ENCODE results near the gene OR5B21.

The OR5B21 gene

DNA sequence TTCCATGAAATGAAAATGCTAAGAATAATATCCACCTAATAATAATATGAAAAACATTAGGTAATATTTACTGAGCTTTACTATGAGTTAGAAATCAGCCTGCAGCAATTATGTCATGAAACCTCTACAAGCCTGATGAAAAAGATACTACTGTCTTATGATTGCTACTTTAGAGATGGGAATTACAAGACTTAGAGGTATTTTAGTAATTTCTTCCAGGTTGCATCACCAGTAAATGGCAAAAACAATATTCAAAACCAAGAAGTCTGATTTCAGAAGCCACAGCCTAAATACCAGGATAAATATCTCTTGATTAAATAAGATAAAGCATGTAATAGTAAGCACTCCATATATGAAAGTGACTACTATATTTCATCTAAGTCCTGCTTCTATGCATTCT lies 13.8 kb downstream of the OR5B21 start:
- TF ChIP-seq, protein P1, sequence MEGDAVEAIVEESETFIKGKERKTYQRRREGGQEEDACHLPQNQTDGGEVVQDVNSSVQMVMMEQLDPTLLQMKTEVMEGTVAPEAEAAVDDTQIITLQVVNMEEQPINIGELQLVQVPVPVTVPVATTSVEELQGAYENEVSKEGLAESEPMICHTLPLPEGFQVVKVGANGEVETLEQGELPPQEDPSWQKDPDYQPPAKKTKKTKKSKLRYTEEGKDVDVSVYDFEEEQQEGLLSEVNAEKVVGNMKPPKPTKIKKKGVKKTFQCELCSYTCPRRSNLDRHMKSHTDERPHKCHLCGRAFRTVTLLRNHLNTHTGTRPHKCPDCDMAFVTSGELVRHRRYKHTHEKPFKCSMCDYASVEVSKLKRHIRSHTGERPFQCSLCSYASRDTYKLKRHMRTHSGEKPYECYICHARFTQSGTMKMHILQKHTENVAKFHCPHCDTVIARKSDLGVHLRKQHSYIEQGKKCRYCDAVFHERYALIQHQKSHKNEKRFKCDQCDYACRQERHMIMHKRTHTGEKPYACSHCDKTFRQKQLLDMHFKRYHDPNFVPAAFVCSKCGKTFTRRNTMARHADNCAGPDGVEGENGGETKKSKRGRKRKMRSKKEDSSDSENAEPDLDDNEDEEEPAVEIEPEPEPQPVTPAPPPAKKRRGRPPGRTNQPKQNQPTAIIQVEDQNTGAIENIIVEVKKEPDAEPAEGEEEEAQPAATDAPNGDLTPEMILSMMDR (IDR thresholded peaks at IDR 0.05; ENCODE audit: insufficient read depth, low read length, poor library complexity, severe bottlenecking): no peak
- Histone ChIP-seq H3K36me3 (ENCODE audit: control insufficient read depth, insufficient read depth, low read length) (no peaks in the 10 kb centered on the region; the same call in 1 of the 2 replicates), H3K4me3 (replicated peaks; ENCODE audit: low read depth, low read length) (no peak overlapping the region), H3K27me3 (replicated peaks; ENCODE audit: control insufficient read depth, insufficient read depth, low read length) (no peaks in the 10 kb centered on the region)
- no peak for DNase-seq (ENCODE audit: extremely low read depth, insufficient read length)

DNA sequence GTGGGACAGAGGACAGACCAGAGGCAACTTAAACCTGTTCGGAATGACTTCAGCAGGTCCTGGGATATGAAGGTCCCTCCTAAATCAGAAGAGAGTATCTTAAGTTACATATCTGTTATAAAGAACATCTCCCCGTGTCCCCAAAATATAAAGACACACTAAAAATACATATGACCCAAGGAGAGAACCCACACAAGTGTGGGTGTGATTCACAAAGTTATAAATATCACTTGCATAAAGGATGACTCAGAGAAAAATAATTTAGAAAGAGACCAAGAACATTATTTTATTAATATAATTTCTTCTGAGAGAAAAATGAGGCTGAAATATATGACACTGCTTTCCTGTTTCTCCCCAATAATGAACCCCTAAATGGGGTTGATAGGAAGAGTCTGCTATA lies 14.2 kb downstream of the OR5B21 start:
- no peak for DNase-seq (ENCODE audit: extremely low read depth, insufficient read length)
- Histone ChIP-seq H3K27me3 (replicated peaks; ENCODE audit: control insufficient read depth, insufficient read depth, low read length) (no peaks in the 10 kb centered on the region), H3K36me3 (ENCODE audit: control insufficient read depth, insufficient read depth, low read length) (no peaks in the 10 kb centered on the region), H3K4me3 (replicated peaks; ENCODE audit: low read depth, low read length) (no peak overlapping the region)
- TF ChIP-seq, protein P1 (IDR thresholded peaks at IDR 0.05; ENCODE audit: insufficient read depth, low read length, poor library complexity, severe bottlenecking): no peak

DNA sequence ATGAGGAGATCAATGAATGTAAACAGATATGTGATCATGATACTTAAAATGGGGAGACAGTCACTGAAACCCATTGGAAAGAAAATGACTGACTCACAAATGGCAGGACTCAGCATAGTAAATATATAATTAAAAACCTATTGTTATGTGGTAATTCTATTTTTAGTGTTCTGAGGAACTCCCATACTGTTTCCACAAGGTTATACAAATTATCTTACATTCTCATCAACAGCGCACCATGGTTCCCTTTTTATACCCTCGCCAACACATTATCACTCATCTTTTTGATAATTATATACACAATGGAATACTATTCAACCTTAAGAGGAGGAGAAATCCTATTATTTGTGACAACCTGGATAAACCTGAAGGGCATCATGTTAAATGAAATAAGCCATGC lies 17.1 kb downstream of the OR5B21 start:
- Histone ChIP-seq H3K27me3 (replicated peaks; ENCODE audit: control insufficient read depth, insufficient read depth, low read length) (no peaks in the 10 kb centered on the region), H3K36me3 (ENCODE audit: control insufficient read depth, insufficient read depth, low read length) (no peaks in the 10 kb centered on the region), H3K4me3 (replicated peaks; ENCODE audit: low read depth, low read length) (no peak overlapping the region)
- DNase-seq (ENCODE audit: extremely low read depth, insufficient read length): no peak
- TF ChIP-seq, protein P1 (IDR thresholded peaks at IDR 0.05; ENCODE audit: insufficient read depth, low read length, poor library complexity, severe bottlenecking): no peak

DNA sequence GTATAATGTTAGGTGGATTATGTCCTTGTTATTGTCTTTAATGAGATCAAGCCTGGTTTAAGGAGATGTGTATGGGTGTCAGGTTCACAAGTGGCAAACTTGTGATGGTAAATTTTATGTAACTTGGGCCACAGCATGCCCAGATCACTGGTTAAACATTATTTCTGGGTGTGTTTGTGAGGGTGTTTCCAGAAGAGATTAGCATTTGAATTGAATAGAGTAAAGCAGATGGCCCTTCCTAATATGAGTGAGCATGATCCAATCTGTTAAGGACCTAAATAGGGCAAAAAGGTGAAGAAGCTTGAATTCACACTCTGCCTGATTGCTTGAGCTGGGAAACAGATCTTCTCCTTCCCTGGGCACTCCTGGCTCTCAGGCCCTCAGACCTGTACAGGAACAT lies 20.7 kb downstream of the OR5B21 start:
- Histone ChIP-seq H3K4me3 (replicated peaks; ENCODE audit: low read depth, low read length) (no peak overlapping the region), H3K36me3 (ENCODE audit: control insufficient read depth, insufficient read depth, low read length) (no peaks in the 10 kb centered on the region)

DNA sequence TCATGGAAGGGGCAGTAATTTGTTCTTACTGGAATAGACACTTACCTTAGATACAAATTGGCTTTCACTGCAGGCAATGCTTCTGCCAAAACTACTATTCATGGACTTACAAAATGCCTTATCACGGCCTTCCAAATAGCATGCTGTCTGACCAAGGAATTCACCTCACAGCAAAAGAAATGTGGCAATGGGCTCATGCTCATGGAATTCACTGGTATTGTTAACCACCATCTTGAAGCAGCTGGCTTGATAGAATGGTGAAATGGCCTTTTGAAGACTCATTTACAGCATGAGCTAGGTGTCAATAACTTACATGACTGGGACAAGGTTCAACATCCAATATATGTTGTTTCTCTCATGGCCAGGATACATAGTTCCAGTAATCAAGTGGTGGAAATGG lies 21.9 kb downstream of the OR5B21 start:
- no peak for DNase-seq (ENCODE audit: extremely low read depth, insufficient read length)
- H3K27me3 ChIP-seq (replicated peaks; ENCODE audit: control insufficient read depth, insufficient read depth, low read length): no peaks in the 10 kb centered on the region
- H3K4me3 ChIP-seq (replicated peaks; ENCODE audit: low read depth, low read length): no peak overlapping the region
- no peaks in the 10 kb centered on the region for H3K36me3 ChIP-seq (ENCODE audit: control insufficient read depth, insufficient read depth, low read length)
- TF ChIP-seq, protein P1 (IDR thresholded peaks at IDR 0.05; ENCODE audit: insufficient read depth, low read length, poor library complexity, severe bottlenecking): no peak

More for the DNA sequence above, 20.7 kb downstream of the OR5B21 start:
- no peaks in the 10 kb centered on the region for H3K27me3 ChIP-seq (replicated peaks; ENCODE audit: control insufficient read depth, insufficient read depth, low read length)
- TF ChIP-seq, protein P1 (IDR thresholded peaks at IDR 0.05; ENCODE audit: insufficient read depth, low read length, poor library complexity, severe bottlenecking): no peak
- no peak for DNase-seq (ENCODE audit: extremely low read depth, insufficient read length)

DNA sequence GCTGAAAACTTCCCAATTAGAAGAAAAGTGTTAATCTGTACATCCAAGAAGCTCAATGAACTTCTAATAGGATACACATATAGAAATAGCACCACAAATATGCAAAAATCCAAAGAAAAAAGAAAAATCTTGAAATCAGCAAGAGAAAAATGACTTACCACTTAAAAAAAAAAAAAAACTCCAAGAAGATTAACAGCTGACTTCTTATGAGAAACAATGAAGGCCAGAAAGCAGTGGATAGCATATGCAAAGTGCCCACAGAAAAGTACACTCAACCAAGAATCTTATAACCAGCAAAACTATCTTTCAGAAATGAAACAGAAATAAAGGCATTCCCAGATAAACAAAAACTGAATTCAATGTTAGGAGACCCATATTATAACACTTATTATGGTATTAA lies 36.0 kb downstream of the OR5B21 start:
- no peak overlapping the region for H3K4me3 ChIP-seq (replicated peaks; ENCODE audit: low read depth, low read length)
- H3K36me3 ChIP-seq (ENCODE audit: control insufficient read depth, insufficient read depth, low read length): no peaks in the 10 kb centered on the region
- H3K27me3 ChIP-seq (replicated peaks; ENCODE audit: control insufficient read depth, insufficient read depth, low read length): no peaks in the 10 kb centered on the region
- no peak for DNase-seq (ENCODE audit: extremely low read depth, insufficient read length)
- TF ChIP-seq, protein P1 (IDR thresholded peaks at IDR 0.05; ENCODE audit: insufficient read depth, low read length, poor library complexity, severe bottlenecking): no peak
